Stimulated activated CD4-positive, alpha-beta T cell treated with anti-CD3 and anti-CD28 coated beads, Interleukin-4, amount 100 ng/mL, for 4 hours (primary cell): ENCODE measurements around the gene PA2G4.
A peak's percentile ranks its signal among the peaks of the same experiment; 100 is the strongest.
"Not testable (repeated sequence)": the region's sequence is repeated elsewhere in the genome, so short reads cannot be mapped to it uniquely, and the experiment has no call there.

Source experiments
- DNase-seq, 2 experiments: peaks; one replicate each; pipeline ENCODE4 v3.0.0-alpha.2; 2020

PA2G4 gene

DNA sequence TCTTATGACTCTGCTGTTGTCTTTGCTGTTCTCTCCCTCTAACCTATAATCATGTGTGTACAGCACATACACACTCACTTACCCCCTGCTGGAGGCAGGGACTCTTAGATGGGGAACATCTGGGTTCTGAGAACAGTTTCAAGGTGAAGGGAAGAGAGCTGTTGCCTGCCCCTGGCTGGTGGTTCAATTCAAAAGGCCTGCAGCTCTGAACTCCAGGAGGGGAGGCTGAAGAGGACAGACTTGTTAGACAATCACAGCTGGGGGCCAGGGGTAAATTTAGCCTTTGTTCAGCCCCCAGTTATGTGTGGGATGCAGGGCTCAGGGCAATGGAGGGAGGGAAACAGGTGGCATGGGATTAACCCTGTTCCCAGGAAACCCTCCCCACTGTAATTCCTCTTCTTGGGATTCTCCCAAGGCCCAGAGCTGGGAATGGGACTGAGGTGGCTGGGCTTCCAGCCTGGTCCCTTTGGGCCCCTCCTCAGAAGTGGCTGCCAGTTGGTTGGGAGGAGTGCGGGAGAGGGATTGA lies 50.0 kb downstream of the PA2G4 start:
- DNase-seq, result no peak

DNA sequence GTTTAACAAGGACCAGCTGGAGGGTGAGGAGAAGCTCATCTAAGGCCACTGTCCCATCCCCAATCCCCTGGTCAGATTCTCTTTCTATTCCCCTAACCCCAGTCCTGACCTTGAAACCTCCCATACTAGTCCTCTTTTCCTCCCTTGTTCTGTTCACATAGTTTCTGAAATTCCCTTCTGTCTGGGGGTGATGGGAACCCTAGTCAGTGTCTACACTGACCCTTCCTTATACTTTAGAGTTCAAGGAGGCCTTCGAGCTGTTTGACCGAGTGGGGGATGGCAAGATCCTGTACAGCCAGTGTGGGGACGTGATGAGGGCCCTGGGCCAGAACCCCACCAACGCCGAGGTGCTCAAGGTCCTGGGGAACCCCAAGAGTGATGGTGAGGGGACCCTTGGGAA lies 50.5 kb downstream of the PA2G4 start:
- DNase-seq, result no peak

DNA sequence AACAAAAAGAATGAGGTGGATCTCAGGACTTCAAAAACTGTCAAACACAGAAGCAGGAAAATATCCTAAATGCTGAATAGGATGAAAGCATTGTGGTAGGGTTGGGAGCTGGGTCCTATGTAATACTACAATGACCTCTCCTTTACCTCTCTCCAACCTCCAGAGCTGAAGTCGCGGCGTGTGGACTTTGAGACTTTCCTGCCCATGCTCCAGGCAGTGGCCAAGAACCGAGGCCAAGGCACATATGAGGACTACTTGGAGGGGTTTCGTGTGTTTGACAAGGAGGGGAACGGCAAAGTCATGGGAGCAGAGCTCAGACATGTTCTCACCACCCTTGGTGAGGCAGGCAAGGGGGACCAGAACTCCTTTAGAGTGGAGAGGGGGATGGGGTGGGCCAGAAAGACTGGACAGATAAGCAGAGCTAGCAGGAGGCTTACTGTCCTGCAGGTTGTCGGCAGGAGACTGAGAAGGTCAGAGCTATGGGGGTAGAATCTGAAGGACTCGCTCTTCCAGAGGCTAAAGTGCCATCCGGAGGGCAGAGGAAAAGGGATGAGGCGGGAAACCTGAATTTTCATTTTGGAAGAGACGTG lies 51.0 kb downstream of the PA2G4 start:
- no peak for DNase-seq

DNA sequence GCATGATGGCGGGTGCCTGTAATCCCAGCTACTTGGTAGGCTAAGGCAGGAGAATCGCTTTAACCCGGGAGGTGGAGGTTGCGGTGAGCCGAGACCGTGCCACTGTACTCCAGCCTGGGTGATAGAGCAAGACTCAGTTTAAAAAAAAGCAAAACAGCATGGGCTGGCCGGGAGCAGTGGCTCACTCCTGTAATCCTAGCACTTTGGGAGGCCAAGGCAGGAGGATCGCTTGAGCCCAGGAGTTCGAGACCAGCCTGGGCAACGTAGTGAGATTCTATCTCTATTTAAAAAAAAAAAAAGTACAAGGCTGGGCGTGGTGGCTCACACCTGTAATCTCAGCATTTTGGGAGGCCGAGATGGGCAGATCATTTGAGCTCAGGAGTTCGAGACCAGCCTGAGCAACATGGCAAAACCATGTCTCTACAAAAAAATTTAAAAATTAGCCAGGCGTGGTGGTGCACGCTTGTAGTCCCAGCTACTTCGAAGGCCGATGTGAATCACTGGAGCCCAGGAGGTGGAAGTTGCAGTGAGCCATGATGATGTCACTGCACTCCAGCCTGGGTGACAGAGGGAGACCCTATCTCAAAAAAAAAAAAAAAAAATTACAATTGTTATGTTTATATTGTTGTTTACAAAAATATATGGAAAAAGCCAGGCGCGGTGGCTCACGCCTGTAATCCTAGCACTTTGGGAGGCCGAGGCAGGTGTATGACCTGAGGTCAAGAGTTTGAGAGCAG lies 52.3 kb downstream of the PA2G4 start:
- DNase-seq, result not testable (repeated sequence)

DNA sequence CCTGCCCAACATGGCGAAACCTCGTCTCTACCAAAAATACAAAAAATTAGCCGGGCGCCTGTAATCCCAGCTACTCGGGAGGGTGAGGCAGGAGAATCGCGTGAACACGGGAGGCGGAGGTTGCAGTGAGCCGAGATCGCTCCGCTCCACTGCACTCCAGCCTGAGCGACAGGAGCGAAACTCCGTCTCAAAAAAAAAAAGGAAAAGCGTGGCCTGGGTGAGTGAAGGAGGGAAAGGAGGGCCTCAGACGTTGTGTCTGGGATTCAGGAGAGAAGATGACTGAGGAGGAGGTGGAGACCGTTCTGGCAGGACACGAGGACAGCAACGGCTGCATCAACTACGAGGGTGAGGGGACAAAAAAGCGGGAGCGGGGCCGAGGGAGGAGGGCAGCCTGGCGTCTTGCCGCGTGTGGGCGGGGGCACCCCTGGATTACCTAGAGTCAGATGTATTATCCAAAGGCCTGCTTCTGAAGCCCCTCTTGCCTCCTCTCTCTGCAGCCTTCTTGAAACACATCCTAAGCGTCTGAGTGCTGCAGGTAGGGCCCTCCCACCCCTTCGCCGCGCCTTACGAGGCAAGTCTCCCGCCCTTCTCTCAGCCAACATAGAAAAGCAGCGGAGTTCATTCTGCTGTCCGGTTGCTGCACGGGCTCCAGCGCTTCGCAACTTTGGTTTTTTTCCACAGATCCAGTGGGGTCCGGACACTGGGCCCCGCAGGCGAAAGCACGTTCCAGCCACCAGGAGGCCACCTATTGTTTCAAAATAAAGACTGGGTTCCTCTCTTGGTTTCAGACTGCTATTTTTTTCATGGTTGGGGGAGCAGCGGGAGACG lies 53.1 kb downstream of the PA2G4 start:
- peak; percentile 46 for DNase-seq

DNA sequence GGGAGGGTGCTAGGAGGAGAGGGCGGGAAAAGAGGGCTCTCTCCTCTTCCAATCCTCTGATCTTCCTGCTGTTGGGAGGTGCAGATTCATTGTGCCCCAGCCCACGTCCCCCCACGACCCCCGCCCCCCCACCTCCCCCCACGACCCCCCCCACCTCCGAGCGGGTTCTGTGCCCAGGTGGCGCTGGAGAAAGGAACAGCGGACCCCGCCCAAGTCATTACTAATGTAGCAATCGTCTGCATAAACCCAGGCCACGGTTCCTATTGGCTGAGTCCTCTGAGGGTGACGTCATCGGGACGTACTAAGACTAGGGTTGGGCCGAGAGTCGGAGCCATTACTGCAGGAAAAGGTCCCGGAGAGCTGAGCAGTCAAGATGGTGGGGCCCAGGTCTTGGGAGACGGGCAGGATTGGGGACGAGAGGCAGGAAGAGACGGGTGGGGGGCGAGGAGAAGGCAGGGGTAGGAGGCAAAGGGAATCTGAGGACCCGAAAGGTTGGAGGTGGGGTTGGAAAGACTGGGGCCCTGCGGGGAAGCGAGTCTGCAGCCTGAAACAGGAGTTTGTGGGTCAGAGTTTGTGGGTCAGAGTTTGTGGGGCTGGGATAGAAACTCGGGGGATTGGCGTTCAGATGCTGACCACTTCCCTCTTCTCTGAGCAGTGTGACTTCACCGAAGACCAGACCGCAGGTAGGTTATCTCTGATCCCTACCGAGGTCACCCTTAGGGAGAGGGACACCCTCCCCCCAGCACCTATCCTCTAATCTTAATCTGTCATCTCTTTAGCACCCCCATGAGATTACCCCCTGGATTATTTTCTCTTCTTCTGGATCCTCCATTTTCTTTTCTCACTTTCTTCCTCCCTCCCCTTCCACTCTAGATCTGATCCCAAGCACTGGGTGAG lies 53.9 kb downstream of the PA2G4 start, which contains the start of gene MYL6:
Gene MYL6 (plus strand): TSS at position 331 of the 897 bp plus-strand sequence. CDS start 43 bp downstream, at position 374.
- DNase-seq, result peak; percentile 79 to 92

DNA sequence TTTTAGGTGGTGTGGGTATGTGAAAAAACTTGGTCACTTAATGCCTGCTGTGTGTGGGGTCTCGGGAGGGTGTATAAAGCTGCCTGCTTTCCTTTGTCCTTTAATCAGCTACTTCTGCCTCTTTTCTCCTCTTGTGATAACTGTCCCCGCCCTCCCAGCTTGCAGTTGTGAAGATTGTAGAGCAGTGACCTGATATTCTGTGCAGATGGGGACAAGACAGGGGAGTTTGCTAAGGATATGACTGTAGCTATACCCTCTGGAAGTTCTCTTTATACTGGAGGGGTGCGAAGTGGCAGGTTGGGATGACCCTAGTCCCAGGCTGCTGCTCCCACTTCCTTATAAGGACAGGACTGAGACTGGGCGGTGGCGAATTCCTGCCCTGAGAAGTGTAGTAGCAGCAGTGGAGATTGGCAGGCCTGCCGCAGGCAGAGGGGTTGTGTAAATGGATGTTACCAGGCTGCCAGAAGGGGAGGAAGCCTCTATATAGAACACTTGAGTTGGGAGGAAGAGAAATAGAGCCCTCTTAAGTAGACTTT lies 54.6 kb downstream of the PA2G4 start:
- DNase-seq, result no peak

DNA sequence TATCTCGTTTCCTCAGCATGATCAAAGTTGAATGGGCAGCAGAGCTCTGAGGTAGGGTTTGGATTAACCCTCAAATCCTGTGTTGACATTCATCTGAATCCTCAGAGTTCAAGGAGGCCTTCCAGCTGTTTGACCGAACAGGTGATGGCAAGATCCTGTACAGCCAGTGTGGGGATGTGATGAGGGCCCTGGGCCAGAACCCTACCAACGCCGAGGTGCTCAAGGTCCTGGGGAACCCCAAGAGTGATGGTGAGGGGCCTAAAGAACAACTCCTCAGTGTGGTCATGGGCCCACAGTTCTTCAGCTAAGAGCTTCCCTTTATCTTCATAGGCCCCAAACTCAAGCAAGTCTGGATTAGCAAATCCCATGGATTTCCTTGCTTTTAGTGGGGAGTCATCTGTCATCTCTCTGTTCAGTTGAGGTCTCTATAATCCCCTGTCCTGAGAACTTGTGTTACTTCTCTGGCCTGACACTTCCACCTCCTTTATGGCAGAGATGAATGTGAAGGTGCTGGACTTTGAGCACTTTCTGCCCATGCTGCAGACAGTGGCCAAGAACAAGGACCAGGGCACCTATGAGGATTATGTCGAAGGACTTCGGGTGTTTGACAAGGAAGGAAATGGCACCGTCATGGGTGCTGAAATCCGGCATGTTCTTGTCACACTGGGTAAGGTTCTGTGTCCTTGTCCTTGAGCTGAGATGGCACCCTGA lies 55.3 kb downstream of the PA2G4 start:
- DNase-seq, result no peak

DNA sequence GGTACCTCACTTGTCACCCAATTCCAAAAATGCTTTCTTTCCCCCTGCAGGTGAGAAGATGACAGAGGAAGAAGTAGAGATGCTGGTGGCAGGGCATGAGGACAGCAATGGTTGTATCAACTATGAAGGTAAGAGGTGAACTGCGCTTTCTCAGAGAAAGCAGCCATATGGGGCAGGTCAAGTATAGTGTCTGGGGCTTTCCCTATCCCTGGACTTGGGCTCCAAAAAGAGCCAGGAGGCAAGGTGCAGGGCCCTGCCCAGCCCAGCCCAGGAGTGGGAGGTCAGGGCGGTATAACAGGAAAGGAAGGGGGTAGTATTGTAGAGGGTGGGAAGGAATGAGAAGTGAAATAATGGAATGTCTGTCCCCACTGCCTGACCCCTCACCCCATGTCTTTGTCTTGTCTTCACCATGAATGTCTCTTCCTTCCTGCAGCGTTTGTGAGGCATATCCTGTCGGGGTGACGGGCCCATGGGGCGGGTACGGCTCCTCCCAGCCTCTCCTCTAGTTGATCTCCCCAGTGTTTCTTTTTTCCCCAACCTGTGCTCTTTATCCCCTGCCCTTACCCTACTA lies 55.9 kb downstream of the PA2G4 start:
- peak; percentile 50 to 59 for DNase-seq

DNA sequence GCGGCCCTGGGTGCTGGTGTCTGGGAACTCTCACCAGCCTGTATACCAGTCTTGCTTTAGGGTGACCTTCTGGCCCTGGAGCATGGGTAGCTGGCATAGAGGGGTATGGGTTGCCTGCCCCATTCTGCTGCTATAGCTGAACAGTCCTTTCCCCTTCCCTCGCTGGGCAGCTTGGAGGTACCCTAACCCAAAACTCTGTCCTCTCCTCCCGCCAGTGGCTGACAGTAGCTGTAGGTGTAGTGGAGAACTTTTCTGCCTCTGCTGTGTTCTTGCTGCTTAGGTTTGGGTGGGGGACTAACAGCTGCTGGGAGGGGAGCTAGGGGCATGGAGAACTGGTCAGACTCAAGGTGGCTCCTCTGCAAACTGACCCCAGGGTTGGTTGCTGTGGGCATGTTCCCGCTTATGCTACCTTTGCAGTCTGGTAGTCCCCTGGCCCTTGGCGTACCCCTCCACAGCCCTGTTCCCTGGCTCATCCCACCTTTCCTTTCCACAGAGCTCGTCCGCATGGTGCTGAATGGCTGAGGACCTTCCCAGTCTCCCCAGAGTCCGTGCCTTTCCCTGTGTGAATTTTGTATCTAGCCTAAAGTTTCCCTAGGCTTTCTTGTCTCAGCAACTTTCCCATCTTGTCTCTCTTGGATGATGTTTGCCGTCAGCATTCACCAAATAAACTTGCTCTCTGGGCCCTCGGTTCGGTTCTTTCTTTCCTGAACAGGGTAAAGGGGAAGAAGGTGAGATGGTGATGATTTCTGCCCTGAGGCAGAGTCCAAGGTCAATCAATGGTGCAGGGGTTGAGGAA lies 56.7 kb downstream of the PA2G4 start:
- DNase-seq, result no peak

DNA sequence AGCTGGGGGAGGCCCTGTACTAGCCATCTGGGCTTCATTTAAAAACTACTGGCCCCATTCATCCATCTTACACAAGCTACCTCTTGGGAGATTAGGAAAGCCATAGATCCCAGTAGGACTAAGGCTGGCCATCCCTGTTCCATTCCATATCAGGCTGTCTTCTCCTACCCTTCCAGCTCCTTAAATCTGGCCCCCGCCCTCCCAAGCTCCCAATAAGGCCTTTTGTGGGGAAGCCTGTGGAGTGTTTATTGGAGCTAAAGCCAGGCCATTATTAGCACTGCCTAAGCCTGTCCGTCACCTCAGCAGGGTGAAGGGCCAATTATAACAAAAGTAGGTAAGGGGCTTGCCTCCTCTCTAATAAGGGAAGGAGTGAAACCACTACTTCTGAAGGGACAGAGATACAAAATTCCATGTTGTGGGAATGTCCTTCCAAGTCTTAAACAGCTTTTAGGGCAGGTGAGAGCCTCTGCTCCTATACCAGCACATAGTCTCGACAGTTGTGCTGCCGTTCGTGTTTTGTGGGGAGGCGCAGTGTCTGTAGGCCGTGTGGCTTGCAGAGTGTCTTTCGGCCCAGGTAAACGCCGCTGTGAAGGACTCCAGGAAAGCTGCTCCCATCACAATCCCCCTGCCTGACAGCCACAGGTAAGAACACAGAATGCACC lies 57.5 kb downstream of the PA2G4 start:
- DNase-seq, result no peak

DNA sequence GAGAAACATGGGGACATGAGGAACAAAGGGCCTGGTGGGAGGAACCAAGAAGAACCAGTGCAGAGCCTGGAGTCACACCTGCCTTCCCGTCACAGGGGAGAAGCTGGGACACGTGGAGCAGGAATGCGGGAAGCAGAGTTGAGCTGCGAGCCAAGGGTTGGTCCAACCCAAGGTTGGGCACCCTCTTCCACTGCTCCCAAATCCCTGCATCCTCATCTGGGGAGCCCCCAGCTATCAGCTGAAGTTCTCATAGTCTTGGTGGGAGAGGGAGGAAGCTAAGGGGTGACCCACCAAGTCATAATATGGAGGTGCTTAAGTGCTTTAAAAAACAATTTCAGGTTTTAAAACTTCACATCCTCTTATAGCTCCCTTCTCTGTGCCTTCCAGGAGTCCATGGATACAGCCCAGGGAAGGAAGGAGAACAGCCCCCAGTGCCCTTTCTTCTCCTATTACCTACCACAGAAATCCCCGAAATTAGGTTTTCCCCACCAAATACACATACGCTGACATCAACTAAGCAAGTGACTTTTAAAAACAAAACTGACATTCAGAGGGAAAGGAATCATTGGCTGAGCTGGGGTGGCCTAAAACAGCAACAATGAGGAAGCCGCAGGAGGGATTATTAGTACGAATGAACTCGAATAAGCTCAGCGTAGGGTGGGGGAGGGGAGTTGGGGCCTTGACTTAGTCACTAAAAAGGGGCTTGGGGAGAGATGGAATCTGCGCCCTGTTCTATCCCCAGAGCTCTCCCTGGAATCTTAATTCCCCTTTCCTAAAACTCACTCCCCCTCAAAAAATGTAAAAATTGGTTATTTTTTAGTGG lies 58.3 kb downstream of the PA2G4 start:
- DNase-seq, result no peak
